ENCODE data around the gene RHBDL2. TPM values are rescaled to one million over a fixed set of nuclear protein-coding genes. Genes with fewer than 3 reads are reported as not detected.

The RHBDL2 gene
- total and polyA plus RNA-seq, 9 of the 15 experiments (the other 6 are each of a cell fraction or from before 2014, with no cell fraction given), result not detected

GRCh38 chr1:38872401-38873026 lies 69.1 kb downstream of the RHBDL2 start:
- Histone ChIP-seq H3K4me2 (ENCODE audit: insufficient read depth, low read length) (peak overlapping the region; percentile 94), H3K9me3 (replicated peaks; ENCODE audit: control insufficient read depth, insufficient read depth, low read depth, low read length) (no peaks in the 10 kb centered on the region), H3K27ac (ENCODE audit: extremely low read depth, low read depth, low read length) (peak overlapping the region; percentile 68), H3K9ac (ENCODE audit: insufficient read depth in 1 of 2, low read depth in 2 of 2, low read length in 2 of 2) (peak overlapping the region; percentile 77 to 99), H3K79me2 (ENCODE audit: control insufficient read depth, insufficient read depth, low read length) (peaks cover 26% of the 10 kb centered on the region), H3K4me1 (replicated peaks in 1 of 2; ENCODE audit: control insufficient read depth in 2 of 2, insufficient read depth in 2 of 2, low read length in 2 of 2) (peaks cover 7 to 20% of the 10 kb centered on the region in 2 experiments; a peak in 4 of 5 replicates), H3K9me1 (ENCODE audit: control insufficient read depth, insufficient read depth, low read length) (no peaks in the 10 kb centered on the region), H3K4me3 (peak overlapping the region; percentile 59), H4K20me1 (replicated peaks; ENCODE audit: control insufficient read depth, insufficient read depth, low read length) (0 out of 2 replicates have a peak, but pooled peaks cover 5% of the 10 kb centered on the region), H2AFZ (ENCODE audit: low read depth, low read length) (peak overlapping the region; percentile 93), H3K27me3 (ENCODE audit: control insufficient read depth in 2 of 2, insufficient read depth in 2 of 2, low read length in 2 of 2) (no peaks in the 10 kb centered on the region), H3K36me3 (ENCODE audit: control insufficient read depth, insufficient read depth, low read length) (peaks cover 14% of the 10 kb centered on the region)
- CTCF ChIA-PET (ENCODE audit: low intra/inter-chr PET ratio), result no interaction called here
- FAIRE-seq (peak; percentile 6), DNase-seq (ENCODE audit: extremely low read depth in 1 of 4, low spot score in 3 of 4) (peak in 2 of 4 experiments; percentile 42 to 54), ATAC-seq (peak; percentile 58)
- intact Hi-C loops (cut with micrococcal nuclease), result no loop called here
- no TSS peak for BruUV-seq (replicated peaks)
- POLR2A ChIA-PET, result interaction anchor here (0.7 to 2.6 kb wide), 7 partner anchors 8 to 203 kb away, joined by 3 to 12 read pairs (median 4); partner anchors contain the start of genes GJA9 and RRAGC
- WGBS (ENCODE audit: insufficient coverage, low coverage, missing lambda C conversion rate), result under 1% methylated on average over 24 of the region's 25 CpGs
- in situ Hi-C loops (cut with MboI), result no loop called here
- 0 out of 2 replicates have a peak, but pooled peaks have one; percentile 27 for TF ChIP-seq TAF15 (IDR thresholded peaks at IDR 0.05; ENCODE audit: low read depth, low read length)
- 0 out of 2 replicates have a peak, but pooled peaks have one; percentile 60 for TF ChIP-seq SMAD4 (CRISPR knock-in tag; conservative IDR thresholded peaks at IDR 0.05)
- no peak for TF ChIP-seq BRF1 (IDR thresholded peaks at IDR 0.05; ENCODE audit: borderline replicate concordance, extremely low read depth, insufficient read length)
- peak; percentile 63; the same call in 1 of the 2 replicates for TF ChIP-seq GTF2E2 (tag; IDR thresholded peaks at IDR 0.05)
- 0 out of 2 replicates have a peak, but pooled peaks have one; percentile 35 for TF ChIP-seq ZNF76 (CRISPR knock-in tag; IDR thresholded peaks at IDR 0.05; ENCODE audit: borderline replicate concordance)
- TF ChIP-seq FOXK1 (CRISPR knock-in tag; IDR thresholded peaks at IDR 0.05; ENCODE audit: borderline replicate concordance), result peak; percentile 59; the same call in 1 of the 2 replicates
- no peak for TF ChIP-seq POLR3G (IDR thresholded peaks at IDR 0.05; ENCODE audit: extremely low read depth, insufficient read length, insufficient replicate concordance)
- 0 out of 2 replicates have a peak, but pooled peaks have one; percentile 71 for TF ChIP-seq PREB (CRISPR knock-in tag; IDR thresholded peaks at IDR 0.05)
- TF ChIP-seq NFE2 (IDR thresholded peaks at IDR 0.05; ENCODE audit: low read depth), result no peak
- TF ChIP-seq NR4A1 (CRISPR knock-in tag; IDR thresholded peaks at IDR 0.05), result no peak
- 0 out of 2 replicates have a peak, but pooled peaks have one; percentile 31 for TF ChIP-seq NR4A1 (tag; IDR thresholded peaks at IDR 0.05)
- TF ChIP-seq, protein P1, sequence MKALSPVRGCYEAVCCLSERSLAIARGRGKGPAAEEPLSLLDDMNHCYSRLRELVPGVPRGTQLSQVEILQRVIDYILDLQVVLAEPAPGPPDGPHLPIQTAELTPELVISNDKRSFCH (CRISPR knock-in tag; IDR thresholded peaks at IDR 0.05), result no peak
- TF ChIP-seq, protein P1 (tag; IDR thresholded peaks at IDR 0.05), result 0 out of 2 replicates have a peak, but pooled peaks have one; percentile 52
- 0 out of 2 replicates have a peak, but pooled peaks have one; percentile 55 for TF ChIP-seq ZNF431 (CRISPR knock-in tag; IDR thresholded peaks at IDR 0.05)
- TF ChIP-seq YY1 (IDR thresholded peaks at IDR 0.05; ENCODE audit: borderline replicate concordance in 1 of 3, control insufficient read depth in 1 of 3, extremely low read depth in 1 of 3, insufficient read depth in 3 of 3, insufficient read length in 1 of 3, insufficient replicate concordance in 2 of 3, low read depth in 1 of 3, low read length in 2 of 3), result peak in 1 of 3 experiments; percentile 58
- peak; percentile 20; the same call in 1 of the 2 replicates for TF ChIP-seq TOE1 (IDR thresholded peaks at IDR 0.05; ENCODE audit: borderline replicate concordance)
- no peak for TF ChIP-seq TOE1 (CRISPR knock-in tag; IDR thresholded peaks at IDR 0.05; ENCODE audit: borderline replicate concordance, low read depth)
- TF ChIP-seq MCM3 (IDR thresholded peaks at IDR 0.05), result no peak
- TF ChIP-seq ETV1 (tag; conservative IDR thresholded peaks at IDR 0.05; ENCODE audit: low read depth), result peak; percentile 45; the same call in 1 of the 2 replicates

All from K562 (cell line).